Stimulated activated CD4-positive, alpha-beta T cell treated with anti-CD3 and anti-CD28 coated beads, Interleukin-2, amount 100 ng/mL, for 24 hours (primary cell): ENCODE results near the gene ETNK2.

ENCODE experiments used
- DNase-seq, 2 donors: peaks; one replicate each; pipeline ENCODE4 v3.0.0-alpha.2; 2020

Gene ETNK2

GRCh38 chr1:204146965-204147364 lies 4.9 kb downstream of the ETNK2 start:
- DNase-seq: no peak

- DNase-seq: no peak
Measured at GRCh38 chr1:204146309-204146708, 5.5 kb downstream of the ETNK2 start.

DNA sequence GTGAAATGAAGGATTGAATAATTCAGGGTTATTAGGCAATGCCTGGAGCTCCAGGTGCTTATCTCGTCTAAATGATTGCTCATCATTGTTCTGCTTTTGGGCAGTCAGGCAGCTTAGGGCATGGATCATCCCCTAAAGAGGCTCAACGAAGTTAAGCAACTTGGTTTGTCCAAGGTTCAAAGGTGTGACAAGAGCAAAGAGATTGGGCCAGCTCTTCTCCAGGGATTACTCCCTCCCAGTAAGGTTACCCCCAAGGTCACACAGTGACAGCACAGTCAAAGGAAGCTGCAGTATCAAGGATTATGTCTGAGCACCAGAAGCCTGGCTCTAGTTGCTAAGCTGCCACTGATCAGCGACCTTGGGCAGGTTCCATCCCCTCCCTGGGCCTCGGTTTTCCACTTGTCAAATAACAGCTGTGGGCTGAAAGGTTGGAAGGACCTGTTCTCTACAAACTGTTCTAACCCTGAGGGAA lies 6.8 kb downstream of the ETNK2 start:
- DNase-seq: no peak

DNA sequence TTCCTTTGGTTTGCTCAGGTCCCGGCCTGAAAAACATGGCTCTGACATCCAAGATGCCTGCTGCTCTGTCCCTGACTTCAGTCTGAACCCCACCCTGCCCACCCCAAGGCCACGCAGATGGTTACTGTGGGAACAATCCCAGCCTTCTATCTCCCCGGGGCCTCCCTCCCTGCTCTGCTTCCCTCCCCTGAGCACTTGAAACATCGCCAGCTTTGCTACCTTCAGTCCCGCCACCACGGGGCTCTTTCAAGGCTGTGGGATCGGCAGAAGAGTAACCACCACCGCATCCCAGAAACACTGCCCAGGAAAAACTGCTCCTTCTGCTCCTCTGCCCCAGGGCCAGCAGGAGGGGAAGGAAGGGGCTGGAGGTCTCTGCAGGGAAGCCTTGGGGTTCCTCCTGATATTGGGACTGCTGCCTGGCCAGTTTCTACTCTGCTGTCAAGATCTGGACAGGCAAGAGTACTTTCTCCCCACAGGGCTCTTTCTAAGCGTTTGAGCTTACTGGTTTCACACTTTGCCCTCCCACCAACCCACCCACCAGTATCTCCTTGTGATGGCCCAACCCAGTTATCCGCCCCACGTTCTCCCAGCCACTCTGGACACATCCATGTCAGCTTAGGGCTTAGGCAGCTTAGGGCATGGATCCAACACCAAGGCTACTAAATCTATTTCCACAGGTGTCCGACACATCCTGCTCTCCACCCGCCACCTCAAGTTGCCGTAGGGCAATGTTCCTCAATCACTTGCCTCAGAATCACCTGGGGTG lies 8.4 kb downstream of the ETNK2 start:
- no peak for DNase-seq

- no peak for DNase-seq
Measured at GRCh38 chr1:204142032-204142974, 9.5 kb downstream of the ETNK2 start.

DNA sequence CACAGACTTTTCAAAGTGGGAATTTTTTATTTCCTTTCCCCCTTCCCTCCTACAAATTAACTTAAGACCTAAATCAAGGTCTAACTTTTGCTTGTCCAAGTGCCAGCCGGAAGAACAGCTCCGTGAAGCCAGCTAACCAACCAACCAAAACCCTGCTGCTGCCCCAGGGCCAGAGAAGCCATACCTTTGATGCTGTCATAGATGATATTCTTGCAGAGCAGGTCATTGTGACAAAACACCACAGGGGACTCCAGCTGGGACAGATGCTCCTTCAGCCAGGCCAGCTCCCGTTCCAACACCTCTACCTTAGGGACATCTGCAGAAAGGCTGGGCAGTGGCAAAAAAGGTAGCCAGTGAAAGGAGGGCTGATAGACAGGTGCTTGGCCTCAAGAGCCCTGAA lies 10.7 kb downstream of the ETNK2 start:
- DNase-seq: no peak

DNA sequence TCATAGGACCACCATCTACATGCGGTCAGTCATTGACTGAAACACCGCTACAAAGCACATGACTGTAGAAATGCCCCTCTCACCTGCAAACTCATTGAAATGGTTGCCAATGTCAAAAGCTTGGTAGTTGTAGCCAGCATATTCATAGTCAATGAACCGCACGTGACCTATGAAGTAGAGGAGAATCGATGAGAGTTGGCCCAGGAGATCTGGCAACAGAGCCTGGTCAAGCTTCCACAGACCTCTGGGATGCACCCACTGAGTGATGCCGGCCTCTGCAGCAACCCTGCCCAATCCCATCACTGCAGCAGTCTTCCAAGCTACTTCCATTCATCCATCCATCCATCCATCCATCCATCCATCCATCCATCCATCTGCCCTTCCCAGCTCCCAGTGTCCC lies 11.9 kb downstream of the ETNK2 start:
- DNase-seq: no peak

- DNase-seq: no peak
Measured at GRCh38 chr1:204139088-204139487, 12.8 kb downstream of the ETNK2 start.

DNA sequence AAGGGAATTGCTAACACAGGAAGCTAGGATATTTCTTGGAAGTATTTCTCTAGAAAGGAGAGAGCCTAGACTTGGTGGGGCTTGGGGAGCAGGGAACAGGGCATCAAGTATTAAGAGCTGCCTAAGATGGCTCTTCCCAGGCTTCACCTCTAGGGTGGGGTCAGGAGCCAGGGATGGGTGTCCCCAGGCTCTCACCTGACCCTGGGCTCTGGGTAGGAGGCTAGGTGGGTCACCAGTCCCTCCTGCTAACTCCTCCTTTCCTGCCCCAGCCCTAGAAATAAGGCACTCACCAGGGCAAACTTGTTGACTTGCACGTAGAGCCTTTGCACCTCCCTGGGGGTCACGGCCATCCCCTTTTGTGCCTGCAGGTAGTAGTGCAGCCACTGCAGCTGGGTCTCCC lies 15.0 kb downstream of the ETNK2 start:
- DNase-seq: no peak

DNA sequence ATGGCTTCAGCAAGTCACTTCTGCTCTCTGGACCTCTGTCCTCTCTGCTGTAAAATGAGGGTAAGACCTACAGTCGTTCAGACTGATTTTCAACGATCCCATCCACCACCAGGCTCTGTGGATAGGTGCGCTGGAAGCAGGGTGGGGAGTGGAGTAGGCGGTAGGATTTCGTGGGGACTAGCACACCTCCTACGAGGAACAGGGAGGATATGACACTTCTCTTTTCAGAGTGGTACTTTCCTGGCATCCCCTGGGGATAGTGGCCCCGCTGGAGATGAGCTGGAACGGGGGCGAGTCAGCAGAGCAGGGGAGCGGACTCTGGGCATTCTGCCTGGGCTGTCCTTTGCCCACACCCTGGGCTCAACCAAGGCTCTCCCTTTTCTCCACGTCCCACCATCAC lies 17.7 kb downstream of the ETNK2 start:
- no peak for DNase-seq

DNA sequence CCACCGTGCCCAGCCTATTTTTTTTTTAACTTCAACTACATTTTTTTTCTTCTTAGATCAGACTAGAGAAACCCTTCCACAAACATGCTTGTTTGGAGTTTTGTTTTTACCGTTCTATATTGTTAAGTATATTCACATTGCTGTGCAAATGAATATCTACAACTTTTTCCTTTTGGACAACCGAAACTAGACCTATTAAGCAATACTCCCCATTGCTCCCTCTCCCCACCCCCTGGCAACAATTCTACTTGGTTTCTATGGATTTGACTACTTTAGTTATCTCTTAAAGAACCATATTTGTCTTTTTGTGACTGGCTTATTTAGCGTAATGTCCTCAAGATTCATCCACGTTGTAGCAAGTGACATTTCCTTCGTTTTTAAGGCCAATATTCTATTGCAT lies 19.1 kb downstream of the ETNK2 start:
- no peak for DNase-seq

- DNase-seq: no peak
Measured at GRCh38 chr1:204131978-204132377, 19.9 kb downstream of the ETNK2 start.

GRCh38 chr1:204130981-204131892 lies 20.6 kb downstream of the ETNK2 start:
- DNase-seq: no peak

DNA sequence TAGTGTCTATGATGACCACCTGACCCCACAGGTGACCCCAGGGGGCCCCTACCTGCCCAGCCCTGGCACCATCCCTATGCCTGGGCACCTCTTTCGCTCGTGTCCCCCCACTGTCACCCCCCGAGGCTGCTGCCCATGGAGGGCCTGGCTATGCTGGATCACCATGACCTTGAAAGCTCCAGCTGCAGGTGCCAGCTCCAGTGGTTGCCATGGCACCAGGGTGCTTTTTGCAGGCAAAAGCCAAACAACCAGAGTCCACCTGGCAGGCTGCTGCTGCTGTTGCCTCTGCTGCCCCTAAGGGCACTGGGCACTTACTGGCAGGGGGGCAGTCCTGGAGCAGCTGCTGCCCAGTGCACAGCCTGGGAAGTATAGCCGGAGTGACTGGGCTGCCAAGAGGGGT lies 21.7 kb downstream of the ETNK2 start:
- no peak for DNase-seq

DNA sequence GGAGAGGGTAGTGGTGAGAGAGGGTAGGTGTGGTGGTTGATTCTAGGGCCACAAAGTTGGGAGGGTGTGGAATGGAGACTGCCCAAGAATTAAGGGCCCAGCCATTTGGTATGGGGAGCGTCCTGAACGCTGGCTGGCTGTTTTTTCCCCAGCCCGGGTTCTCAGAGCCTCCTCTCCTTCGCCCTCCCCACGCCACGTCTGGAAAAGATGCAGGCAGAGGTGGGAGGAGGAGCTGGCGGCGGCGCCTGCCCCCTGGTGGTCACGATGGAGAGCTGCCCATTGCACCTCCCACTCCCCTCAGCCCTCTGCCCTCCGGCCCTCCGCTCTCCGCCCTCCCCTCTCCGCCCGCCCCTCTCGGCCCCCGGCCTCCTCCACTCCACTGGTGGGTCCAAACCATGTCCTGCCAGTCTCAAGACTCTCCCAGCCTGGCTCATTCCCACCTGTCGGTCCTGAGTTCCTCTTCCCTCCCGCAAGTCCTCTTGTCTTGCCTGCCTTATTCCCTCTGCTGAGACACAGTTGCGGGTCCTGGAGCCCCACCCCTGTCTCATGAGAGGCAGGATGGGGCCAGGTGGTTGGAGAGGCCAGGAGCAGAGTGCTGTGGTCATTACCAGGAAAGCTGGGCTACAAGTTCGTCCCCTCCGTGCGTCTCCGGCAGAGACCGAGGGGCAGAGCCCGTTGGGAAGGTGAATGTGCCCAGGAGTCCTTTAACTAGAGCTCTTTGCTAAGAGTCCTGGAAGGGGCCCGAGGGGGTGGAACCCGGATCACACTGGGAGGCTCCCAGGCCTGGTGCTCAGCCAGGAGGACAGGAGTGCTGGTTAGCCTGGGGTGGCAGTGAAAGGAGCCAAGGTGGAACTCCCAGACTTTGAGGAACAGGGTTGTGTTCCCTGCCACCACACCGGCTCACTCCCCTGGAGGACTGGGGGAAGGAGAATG lies 22.6 kb downstream of the ETNK2 start:
- peak; percentile 65 to 69 for DNase-seq

GRCh38 chr1:204128464-204128963 lies 23.3 kb downstream of the ETNK2 start:
- no peak for DNase-seq

DNA sequence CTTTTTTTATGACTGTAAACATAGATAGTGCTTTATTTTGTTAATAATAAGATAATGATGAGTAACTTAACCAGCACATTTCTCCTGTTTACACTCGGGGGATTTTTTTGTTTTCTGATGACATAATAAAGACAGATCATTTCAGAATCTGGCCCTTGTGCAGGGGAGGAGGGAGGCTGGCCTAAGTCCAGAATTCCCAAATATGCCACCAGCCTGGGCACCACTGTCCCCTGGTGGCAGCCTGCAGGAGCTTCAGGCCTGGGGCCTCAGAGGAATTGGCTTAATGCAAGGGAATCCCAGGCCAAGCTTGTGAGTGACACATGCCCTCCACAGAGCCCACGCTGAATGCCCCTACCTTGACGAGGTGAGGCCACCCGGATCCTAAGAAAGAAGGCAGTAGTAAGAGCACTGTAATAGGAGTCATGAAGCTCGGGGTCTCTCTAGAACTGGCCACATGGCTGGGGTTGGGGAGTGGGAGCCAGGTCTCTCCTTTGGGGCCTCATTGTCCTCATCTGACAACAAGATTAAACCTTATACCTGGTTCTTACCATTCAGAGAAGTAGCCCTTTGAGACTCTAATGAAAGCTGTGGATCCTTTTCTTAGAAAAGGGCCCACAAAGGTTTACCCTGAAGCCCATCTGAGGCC lies 24.1 kb downstream of the ETNK2 start:
- no peak for DNase-seq

DNA sequence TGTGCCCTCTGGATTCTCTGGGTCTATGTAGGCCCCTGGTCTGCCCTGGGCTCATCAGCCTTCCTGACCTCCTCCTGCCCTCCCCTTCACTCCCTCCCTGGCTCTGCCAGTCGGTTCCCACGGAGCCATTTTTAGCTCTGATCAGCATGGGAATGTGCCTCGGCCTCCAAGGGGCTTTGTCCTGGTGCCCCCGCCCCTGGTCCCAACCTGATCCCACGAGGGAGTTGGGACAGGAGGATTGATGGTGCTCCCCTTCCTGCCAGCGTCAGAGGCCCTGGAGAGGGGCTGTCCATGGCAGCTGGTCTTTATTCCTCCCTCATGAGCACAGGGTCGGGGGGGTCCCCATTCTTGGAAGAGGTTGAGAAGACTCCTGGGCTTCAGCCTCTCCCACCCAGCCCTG lies 24.9 kb downstream of the ETNK2 start:
- no peak for DNase-seq

- DNase-seq: no peak
Measured at GRCh38 chr1:204126386-204126785, 25.5 kb downstream of the ETNK2 start.

DNA sequence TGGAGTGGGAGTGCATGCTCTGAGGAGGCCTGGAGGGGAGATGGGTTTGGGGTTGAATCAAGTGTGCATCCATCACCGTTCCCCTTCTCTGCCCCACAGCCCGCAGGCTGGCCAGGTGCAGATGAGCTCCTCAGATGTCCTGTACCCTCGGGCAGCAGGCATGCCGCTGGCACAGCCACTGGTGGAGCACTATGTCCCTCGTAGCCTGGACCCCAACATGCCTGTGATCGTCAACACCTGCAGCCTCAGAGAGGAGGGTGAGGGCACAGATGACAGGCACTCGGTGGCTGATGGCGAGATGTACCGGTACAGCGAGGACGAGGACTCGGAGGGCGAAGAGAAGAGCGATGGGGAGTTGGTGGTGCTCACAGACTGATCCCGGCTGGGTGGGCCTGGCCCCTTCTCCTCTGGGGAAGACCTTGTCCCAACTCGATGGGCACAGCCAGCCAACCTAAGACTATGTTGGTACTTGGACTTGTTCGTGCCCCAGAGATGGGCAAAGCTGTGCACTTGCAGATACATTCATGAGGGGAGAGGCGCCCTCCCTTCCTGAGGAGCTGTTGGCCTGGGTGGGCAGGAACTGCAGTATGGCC lies 26.0 kb downstream of the ETNK2 start:
- DNase-seq: no peak

GRCh38 chr1:204124639-204125038 lies 27.2 kb downstream of the ETNK2 start:
- no peak for DNase-seq
